Endodermal cell (in vitro differentiated cells): ENCODE data around the gene DIPK1B. TPM values are rescaled to one million over a fixed set of nuclear protein-coding genes. Genes with fewer than 3 reads are reported as not detected.

Experiments used
- DNase-seq: peaks from one replicate; pipeline ENCODE4 v3.0.0-alpha.2; 2017
- H3K27ac ChIP-seq: 2 replicates; pipeline ENCODE4 v1.5.1; 2013; ENCODE audit warnings: mild to moderate bottlenecking, low read depth, low read length, moderate library complexity
- H3K27me3 ChIP-seq: 2 replicates; pipeline ENCODE4 v1.6.1; 2013; ENCODE audit warnings: mild to moderate bottlenecking, low read length, moderate library complexity; ENCODE audit not compliant: insufficient read depth, control insufficient read depth, poor library complexity, severe bottlenecking
- H3K36me3 ChIP-seq: 2 replicates; pipeline ENCODE4 v1.7.0; 2013; ENCODE audit warnings: mild to moderate bottlenecking, low read length, moderate library complexity; ENCODE audit not compliant: control insufficient read depth, insufficient read depth
- H3K4me1 ChIP-seq: one replicate; pipeline ENCODE4 v1.7.0; 2013; ENCODE audit warnings: low read length; ENCODE audit not compliant: control insufficient read depth, insufficient read depth
- H3K4me3 ChIP-seq: 2 replicates; pipeline ENCODE4 v1.5.1; 2013; ENCODE audit warnings: mild to moderate bottlenecking, low read length, moderate library complexity
- H3K9ac ChIP-seq: 2 replicates; pipeline ENCODE4 v1.6.1; 2013; ENCODE audit warnings: mild to moderate bottlenecking, low read length, moderate library complexity; ENCODE audit not compliant: poor library complexity, severe bottlenecking; ENCODE audit errors: extremely low read depth
- H3K9me3 ChIP-seq: 2 replicates; pipeline ENCODE4 v1.6.1; 2013; ENCODE audit warnings: mild to moderate bottlenecking, low read length, moderate library complexity; ENCODE audit not compliant: control insufficient read depth
- H3K27ac Mint-ChIP-seq: 2 replicates; pipeline ENCODE4 v1.8.0; 2020; ENCODE audit warnings: mixed read lengths
- H3K27me3 Mint-ChIP-seq: 2 replicates; pipeline ENCODE4 v1.8.0; 2021; ENCODE audit warnings: mild to moderate bottlenecking, mixed read lengths; ENCODE audit not compliant: insufficient read depth
- H3K36me3 Mint-ChIP-seq: 2 replicates; pipeline ENCODE4 v1.8.0; 2020; ENCODE audit warnings: low read depth, mixed read lengths
- H3K4me1 Mint-ChIP-seq: 2 replicates; pipeline ENCODE4 v1.8.0; 2020; ENCODE audit warnings: mixed read lengths
- H3K4me3 Mint-ChIP-seq: 2 replicates; pipeline ENCODE4 v1.8.0; 2020; ENCODE audit warnings: mild to moderate bottlenecking, moderate library complexity, mixed read lengths
- H3K9me3 Mint-ChIP-seq: 2 replicates; pipeline ENCODE4 v1.8.0; 2020; ENCODE audit warnings: mild to moderate bottlenecking, mixed read lengths
- CTCF ChIP-seq: fragments of 200-600 bp; sonication (generic); conservative IDR thresholded peaks from 2 replicates; pipeline ENCODE4 v1.5.0; 2021; ENCODE audit warnings: antibody characterized with exemption, mild to moderate bottlenecking
- whole genome bisulfite sequencing, 2 experiments: methylation state at CpG; one replicate each; pipeline versions ENCODE4 v1.1.5 to v1.1.7; 2013; ENCODE audit warnings: missing lambda C conversion rate in 2 of 2, mixed read lengths in 1 of 2; ENCODE audit not compliant: insufficient coverage in 1 of 2, insufficient read length in 1 of 2; 5-methylcytosine and 5-hydroxymethylcytosine counted together
- total RNA-seq, 2 donors: library from RNA; stranded (reverse); fragmentation: NEBNext Ultra II Directional in 1 of 2; extraction: Animal tissue kit (Norgen Biotek cat#: 25700) in 1 of 2; gene quantifications; 2 replicates in 1 of 2; 3 replicates in 1 of 2; pipeline ENCODE4 v1.2.1, GENCODE V29; 2021

DIPK1B gene
- total RNA-seq, 2 donors from 2014 or later, result 35.1 to 45.4 TPM

GRCh38 chr9:136713550-136713949 is 1.2 kb downstream of the DIPK1B start:
- Mint-ChIP-seq H3K4me3 (peak overlapping the region; percentile 58), H3K4me1 (no peaks in the 10 kb centered on the region), H3K9me3 (no peaks in the 10 kb centered on the region), H3K27me3 (peaks cover 10% of the 10 kb centered on the region), H3K36me3 (peaks cover 5% of the 10 kb centered on the region), H3K27ac (no peak overlapping the region)
- H3K9me3 ChIP-seq, result no peaks in the 10 kb centered on the region
- H3K4me3 ChIP-seq, result peak overlapping the region; percentile 79
- no peak overlapping the region for H3K9ac ChIP-seq
- no peak for TF ChIP-seq CTCF
- no peak overlapping the region for H3K27ac ChIP-seq
- H3K36me3 ChIP-seq, result no peaks in the 10 kb centered on the region
- DNase-seq, result no peak
- H3K27me3 ChIP-seq, result peaks cover 17% of the 10 kb centered on the region
- 81% methylated on average over 8 of the region's 8 CpGs for WGBS, 2 experiments
- H3K4me1 ChIP-seq, result no peaks in the 10 kb centered on the region

GRCh38 chr9:136714096-136714892 is 1.9 kb downstream of the DIPK1B start:
- Histone ChIP-seq H3K27me3 (peaks cover 17% of the 10 kb centered on the region), H3K9me3 (no peaks in the 10 kb centered on the region), H3K4me1 (no peaks in the 10 kb centered on the region), H3K36me3 (no peaks in the 10 kb centered on the region), H3K27ac (no peak overlapping the region), H3K9ac (no peak overlapping the region), H3K4me3 (no peak overlapping the region)
- WGBS, 2 experiments, result 92 to 97% methylated on average over 13 to 17 of the region's 17 CpGs
- H3K27ac Mint-ChIP-seq, result no peak overlapping the region
- no peaks in the 10 kb centered on the region for H3K4me1 Mint-ChIP-seq
- H3K36me3 Mint-ChIP-seq, result peaks cover 5% of the 10 kb centered on the region
- H3K9me3 Mint-ChIP-seq, result no peaks in the 10 kb centered on the region
- no peak for DNase-seq
- TF ChIP-seq CTCF, result no peak
- H3K4me3 Mint-ChIP-seq, result peak overlapping the region; percentile 58
- H3K27me3 Mint-ChIP-seq, result peaks cover 10% of the 10 kb centered on the region

GRCh38 chr9:136714893-136715274 is 2.5 kb downstream of the DIPK1B start:
- no peaks in the 10 kb centered on the region for H3K9me3 ChIP-seq
- H3K9me3 Mint-ChIP-seq, result no peaks in the 10 kb centered on the region
- H3K9ac ChIP-seq, result no peak overlapping the region
- no peak overlapping the region for H3K4me3 Mint-ChIP-seq
- no peaks in the 10 kb centered on the region for H3K36me3 ChIP-seq
- no peaks in the 10 kb centered on the region for H3K4me1 ChIP-seq
- 83 to 89% methylated on average over 3 to 8 of the region's 8 CpGs for WGBS, 2 experiments
- no peak overlapping the region for H3K27ac Mint-ChIP-seq
- peaks cover 5% of the 10 kb centered on the region for H3K36me3 Mint-ChIP-seq
- no peaks in the 10 kb centered on the region for H3K4me1 Mint-ChIP-seq
- H3K4me3 ChIP-seq, result no peak overlapping the region
- TF ChIP-seq CTCF, result no peak
- DNase-seq, result no peak
- peaks cover 17% of the 10 kb centered on the region for H3K27me3 ChIP-seq
- no peak overlapping the region for H3K27ac ChIP-seq
- H3K27me3 Mint-ChIP-seq, result peaks cover 10% of the 10 kb centered on the region
